GM19240 (cell line): Measurements from ENCODE around the gene AMZ1.
A peak's percentile ranks its signal among the peaks of the same experiment; 100 is the strongest.
"Not testable (repeated sequence)": the region's sequence is repeated elsewhere in the genome, so short reads cannot be mapped to it uniquely, and the experiment has no call there.

Source experiments
- DNase-seq: peaks from one replicate; pipeline ENCODE4 v3.0.0; 2011; ENCODE audit warnings: low spot score; ENCODE audit not compliant: insufficient read length

Gene AMZ1

GRCh38 chr7:2738766-2739549, 51.0 kb downstream of the AMZ1 start:
- no peak for DNase-seq

- DNase-seq = not testable (repeated sequence)
These were observed 55.7 kb downstream of the AMZ1 start for GRCh38 chr7:2743523-2744185.

GRCh38 chr7:2748684-2749083, 60.7 kb downstream of the AMZ1 start:
- not testable (repeated sequence) for DNase-seq

- no peak for DNase-seq
These were observed 62.0 kb downstream of the AMZ1 start for GRCh38 chr7:2750004-2750407.

- DNase-seq = no peak
These were observed 63.1 kb downstream of the AMZ1 start for GRCh38 chr7:2751086-2751485.

GRCh38 chr7:2753148-2753547, 65.1 kb downstream of the AMZ1 start:
- DNase-seq = no peak

- DNase-seq = no peak
These were observed 66.1 kb downstream of the AMZ1 start for GRCh38 chr7:2754086-2754485.

GRCh38 chr7:2754912-2755311, 66.9 kb downstream of the AMZ1 start:
- DNase-seq = no peak

GRCh38 chr7:2755531-2755930, 67.5 kb downstream of the AMZ1 start:
- DNase-seq = no peak

GRCh38 chr7:2757361-2757903, 69.4 kb downstream of the AMZ1 start:
- no peak for DNase-seq

GRCh38 chr7:2757904-2758672, 70.1 kb downstream of the AMZ1 start:
- peak; percentile 29 for DNase-seq

GRCh38 chr7:2758673-2759616, 70.9 kb downstream of the AMZ1 start:
- DNase-seq = no peak

GRCh38 chr7:2759736-2760097, 71.7 kb downstream of the AMZ1 start:
- DNase-seq = no peak

- DNase-seq = no peak
These were observed 72.3 kb downstream of the AMZ1 start for GRCh38 chr7:2760098-2760889.

- no peak for DNase-seq
These were observed 73.2 kb downstream of the AMZ1 start for GRCh38 chr7:2761131-2761624.

- DNase-seq = no peak
These were observed 73.9 kb downstream of the AMZ1 start for GRCh38 chr7:2761801-2762497.

- DNase-seq = no peak
These were observed 75.6 kb downstream of the AMZ1 start for GRCh38 chr7:2763597-2763996.

GRCh38 chr7:2764621-2765020, 76.6 kb downstream of the AMZ1 start:
- DNase-seq = no peak
